Measurements from ENCODE around the gene GALNT16.
"Not testable (repeated sequence)": the region's sequence is repeated elsewhere in the genome, so short reads cannot be mapped to it uniquely, and the experiment has no call there.

Gene GALNT16

GRCh38 chr14:69287098-69288010 lies 27.4 kb downstream of the GALNT16 start:
- no peak for DNase-seq

- DNase-seq: peak; percentile 11 to 14
Measured at GRCh38 chr14:69288011-69288771, 28.2 kb downstream of the GALNT16 start.

- no peak for DNase-seq
Measured at GRCh38 chr14:69288956-69289705, 29.2 kb downstream of the GALNT16 start.

- DNase-seq: no peak
Measured at GRCh38 chr14:69289811-69290520, 30.0 kb downstream of the GALNT16 start.

GRCh38 chr14:69290881-69291280 lies 30.9 kb downstream of the GALNT16 start:
- DNase-seq: not testable (repeated sequence)

- DNase-seq: no peak
Measured at GRCh38 chr14:69291396-69291795, 31.4 kb downstream of the GALNT16 start.

- DNase-seq: no peak
Measured at GRCh38 chr14:69291891-69292561, 32.1 kb downstream of the GALNT16 start.

GRCh38 chr14:69298131-69299071 lies 38.4 kb downstream of the GALNT16 start:
- no peak for DNase-seq

- DNase-seq: no peak
Measured at GRCh38 chr14:69299286-69300035, 39.5 kb downstream of the GALNT16 start.

GRCh38 chr14:69300601-69301221 lies 40.8 kb downstream of the GALNT16 start:
- DNase-seq: no peak

GRCh38 chr14:69303086-69303485 lies 43.1 kb downstream of the GALNT16 start:
- DNase-seq: no peak

GRCh38 chr14:69312608-69313007 lies 52.6 kb downstream of the GALNT16 start:
- DNase-seq: no peak

- DNase-seq: no peak
Measured at GRCh38 chr14:69313176-69313575, 53.2 kb downstream of the GALNT16 start.

- DNase-seq: no peak
Measured at GRCh38 chr14:69314327-69314726, 54.4 kb downstream of the GALNT16 start.

- DNase-seq: no peak
Measured at GRCh38 chr14:69315301-69315700, 55.3 kb downstream of the GALNT16 start.

GRCh38 chr14:69316449-69317101 lies 56.6 kb downstream of the GALNT16 start:
- DNase-seq: no peak

GRCh38 chr14:69317102-69317755 lies 57.3 kb downstream of the GALNT16 start:
- peak; percentile 78 for DNase-seq

GRCh38 chr14:69317780-69318179 lies 57.8 kb downstream of the GALNT16 start:
- DNase-seq: peak; percentile 78

Data from inflammatory macrophage (primary cell).